ENCODE results near the gene CWC22.

DNA sequence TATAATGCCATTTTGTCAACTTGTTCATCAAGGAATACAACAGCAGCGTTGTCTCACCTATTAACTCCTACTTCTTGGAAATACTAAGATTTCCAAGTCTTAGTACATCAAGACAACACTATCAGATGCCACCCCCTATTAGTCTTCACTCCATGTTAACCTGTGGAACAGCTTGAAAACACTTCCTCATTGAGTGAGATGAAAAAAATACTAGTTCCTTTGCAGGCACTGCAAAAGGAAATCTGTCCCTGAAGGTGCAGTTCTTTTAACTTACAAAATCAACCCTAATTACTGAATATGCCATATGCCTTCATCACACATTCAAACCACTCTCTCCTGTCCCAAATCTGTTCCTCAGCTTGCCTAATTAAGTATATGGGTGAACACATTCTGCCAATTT is 4.0 kb downstream of the CWC22 start:
- TF ChIP-seq, protein P1, sequence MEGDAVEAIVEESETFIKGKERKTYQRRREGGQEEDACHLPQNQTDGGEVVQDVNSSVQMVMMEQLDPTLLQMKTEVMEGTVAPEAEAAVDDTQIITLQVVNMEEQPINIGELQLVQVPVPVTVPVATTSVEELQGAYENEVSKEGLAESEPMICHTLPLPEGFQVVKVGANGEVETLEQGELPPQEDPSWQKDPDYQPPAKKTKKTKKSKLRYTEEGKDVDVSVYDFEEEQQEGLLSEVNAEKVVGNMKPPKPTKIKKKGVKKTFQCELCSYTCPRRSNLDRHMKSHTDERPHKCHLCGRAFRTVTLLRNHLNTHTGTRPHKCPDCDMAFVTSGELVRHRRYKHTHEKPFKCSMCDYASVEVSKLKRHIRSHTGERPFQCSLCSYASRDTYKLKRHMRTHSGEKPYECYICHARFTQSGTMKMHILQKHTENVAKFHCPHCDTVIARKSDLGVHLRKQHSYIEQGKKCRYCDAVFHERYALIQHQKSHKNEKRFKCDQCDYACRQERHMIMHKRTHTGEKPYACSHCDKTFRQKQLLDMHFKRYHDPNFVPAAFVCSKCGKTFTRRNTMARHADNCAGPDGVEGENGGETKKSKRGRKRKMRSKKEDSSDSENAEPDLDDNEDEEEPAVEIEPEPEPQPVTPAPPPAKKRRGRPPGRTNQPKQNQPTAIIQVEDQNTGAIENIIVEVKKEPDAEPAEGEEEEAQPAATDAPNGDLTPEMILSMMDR (IDR thresholded peaks at IDR 0.05; ENCODE audit: low read depth, low read length) = no peak
- no peak for TF ChIP-seq EZH2phosphoT487 (IDR thresholded peaks at IDR 0.05; ENCODE audit: low read depth)

Data from OCI-LY3 (cell line).